Large intestine (tissue), 3 donors: ENCODE measurements around the gene GLDC. TPM values are rescaled to one million over a fixed set of nuclear protein-coding genes. Genes with fewer than 3 reads are reported as not detected.
"Not testable (repeated sequence)": the region's sequence is repeated elsewhere in the genome, so short reads cannot be mapped to it uniquely, and the experiment has no call there.

Source experiments
- DNase-seq, 2 donors: peaks; one replicate each; pipeline versions ENCODE4 v3.0.0 to v3.0.0-alpha.2; 2013
- H3K27ac ChIP-seq: one replicate; pipeline ENCODE4 v1.5.1; 2013; ENCODE audit warnings: low read length
- H3K27me3 ChIP-seq: 2 replicates; pipeline ENCODE4 v1.6.1; 2013; ENCODE audit warnings: low read length; ENCODE audit not compliant: control insufficient read depth, insufficient read depth
- H3K36me3 ChIP-seq: 2 replicates; pipeline ENCODE4 v1.6.1; 2013; ENCODE audit warnings: low read length; ENCODE audit not compliant: control insufficient read depth, insufficient read depth
- H3K4me1 ChIP-seq: one replicate; pipeline ENCODE4 v1.6.1; 2013; ENCODE audit warnings: low read length; ENCODE audit not compliant: control insufficient read depth, insufficient read depth
- H3K4me3 ChIP-seq: one replicate; pipeline ENCODE4 v1.5.1; 2013; ENCODE audit warnings: low read length
- H3K9me3 ChIP-seq: one replicate; pipeline ENCODE4 v1.6.1; 2013; ENCODE audit warnings: mild to moderate bottlenecking, low read depth, low read length, moderate library complexity; ENCODE audit not compliant: control insufficient read depth
- WGBS: methylation state at CpG from one replicate; pipeline ENCODE4 v1.1.5; 2013; ENCODE audit warnings: low lambda C conversion rate; ENCODE audit not compliant: insufficient coverage; 5-methylcytosine and 5-hydroxymethylcytosine counted together
- polyA plus RNA-seq: library from polyadenylated mRNA; unstranded; fragments of 120-200 nt; gene quantifications from one replicate; pipeline ENCODE4 v1.2.1, GENCODE V29; 2013

Gene GLDC
- polyA plus RNA-seq, 1 donor, result 13.0 TPM

DNA sequence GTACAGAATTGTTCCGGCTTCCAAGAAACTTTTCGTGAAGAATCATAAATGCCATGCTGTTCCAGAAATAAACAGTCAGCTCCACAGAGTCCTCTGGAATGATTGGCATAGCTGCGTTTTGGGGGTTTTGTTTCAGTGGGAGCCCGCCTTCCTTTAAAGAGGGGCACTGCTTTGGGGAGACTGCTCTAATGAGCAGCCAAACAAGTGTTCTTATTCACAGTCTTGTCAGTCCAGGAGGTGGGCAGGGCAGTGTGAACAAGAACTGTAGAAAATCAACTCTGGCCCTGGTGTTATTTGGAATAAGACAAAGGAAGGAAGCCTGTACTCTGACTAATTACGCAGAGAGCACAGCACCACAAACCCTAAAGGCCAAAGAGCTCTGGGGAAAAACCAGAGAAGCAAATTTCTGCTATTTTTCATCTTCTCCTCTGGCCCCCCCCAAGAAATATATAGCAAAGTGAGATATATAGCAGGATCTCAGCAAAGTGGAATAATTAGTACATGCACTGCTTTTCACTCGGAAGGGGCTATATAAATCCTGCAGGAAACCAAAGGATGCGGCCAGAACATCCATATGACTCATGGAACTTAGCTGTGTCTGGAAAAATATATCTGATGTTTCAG lies 92.9 kb downstream of the GLDC start:
- Histone ChIP-seq H3K27ac (no peak overlapping the region), H3K9me3 (no peaks in the 10 kb centered on the region), H3K27me3 (no peaks in the 10 kb centered on the region), H3K4me1 (no peaks in the 10 kb centered on the region), H3K36me3 (no peaks in the 10 kb centered on the region), H3K4me3 (no peak overlapping the region)
- no peak for DNase-seq
- WGBS, result 100% methylated on average over 2 of the region's 7 CpGs

GRCh38 chr9:6552033-6552432 lies 93.5 kb downstream of the GLDC start:
- Histone ChIP-seq H3K27me3 (no peaks in the 10 kb centered on the region), H3K4me3 (no peak overlapping the region), H3K9me3 (no peaks in the 10 kb centered on the region), H3K27ac (no peak overlapping the region), H3K4me1 (no peaks in the 10 kb centered on the region), H3K36me3 (no peaks in the 10 kb centered on the region)
- WGBS, result no CpG with 5 or more reads among the region's 3 CpGs
- no peak for DNase-seq

- Histone ChIP-seq H3K4me1 (no peaks in the 10 kb centered on the region), H3K9me3 (no peaks in the 10 kb centered on the region), H3K27me3 (no peaks in the 10 kb centered on the region), H3K4me3 (no peak overlapping the region), H3K36me3 (no peaks in the 10 kb centered on the region), H3K27ac (no peak overlapping the region)
- DNase-seq, result no peak
- no CpG with 5 or more reads among the region's 2 CpGs for WGBS
Observed at GRCh38 chr9:6551136-6551535, 94.4 kb downstream of the GLDC start.

GRCh38 chr9:6549106-6549800 lies 96.3 kb downstream of the GLDC start:
- Histone ChIP-seq H3K36me3 (no peaks in the 10 kb centered on the region), H3K4me1 (no peaks in the 10 kb centered on the region), H3K27ac (no peak overlapping the region), H3K9me3 (no peaks in the 10 kb centered on the region), H3K27me3 (no peaks in the 10 kb centered on the region), H3K4me3 (no peak overlapping the region)
- DNase-seq, result no peak
- WGBS, result no CpG with 5 or more reads among the region's 8 CpGs

DNA sequence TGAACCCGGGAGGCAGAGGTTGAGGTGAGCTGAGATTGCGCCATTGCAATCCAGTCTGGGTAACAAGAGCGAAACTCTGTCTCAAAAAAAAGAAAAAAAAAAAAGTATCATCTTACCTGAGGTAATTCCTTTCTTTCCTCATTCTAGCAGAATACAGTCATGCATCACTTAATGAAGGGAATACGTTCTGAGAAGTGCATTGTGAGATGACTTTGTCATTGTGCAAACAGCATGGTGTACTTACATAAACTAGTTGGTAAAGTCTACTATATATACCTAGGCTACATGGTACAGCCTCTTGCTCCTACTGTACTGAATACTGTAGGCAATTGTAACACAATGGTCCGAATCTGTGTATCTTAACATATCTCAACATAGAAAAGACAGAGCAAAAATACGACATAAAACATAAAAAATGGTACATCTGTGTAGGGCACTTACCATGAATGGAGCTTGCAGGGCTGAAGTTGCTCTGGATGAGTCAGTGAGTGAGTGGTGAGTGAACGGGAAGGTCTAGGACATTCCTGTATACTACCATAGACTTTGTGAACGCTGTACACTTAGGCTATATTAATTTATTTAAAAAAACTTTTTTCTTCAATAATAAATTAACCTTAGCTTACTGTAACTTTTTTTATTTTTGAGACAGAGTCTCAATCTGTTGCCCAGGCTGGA lies 100.4 kb downstream of the GLDC start:
- no peak for DNase-seq
- Histone ChIP-seq H3K27me3 (no peaks in the 10 kb centered on the region), H3K4me1 (no peaks in the 10 kb centered on the region), H3K4me3 (no peak overlapping the region), H3K36me3 (no peaks in the 10 kb centered on the region), H3K9me3 (no peaks in the 10 kb centered on the region), H3K27ac (no peak overlapping the region)
- WGBS, result no CpG with 5 or more reads among the region's 8 CpGs

GRCh38 chr9:6543204-6543603 lies 102.3 kb downstream of the GLDC start:
- Histone ChIP-seq H3K27me3 (no peaks in the 10 kb centered on the region), H3K4me3 (no peak overlapping the region), H3K27ac (no peak overlapping the region), H3K4me1 (no peaks in the 10 kb centered on the region), H3K9me3 (no peaks in the 10 kb centered on the region), H3K36me3 (no peaks in the 10 kb centered on the region)
- DNase-seq, result no peak
- WGBS, result 100% methylated on average over 1 of the region's 6 CpGs

DNA sequence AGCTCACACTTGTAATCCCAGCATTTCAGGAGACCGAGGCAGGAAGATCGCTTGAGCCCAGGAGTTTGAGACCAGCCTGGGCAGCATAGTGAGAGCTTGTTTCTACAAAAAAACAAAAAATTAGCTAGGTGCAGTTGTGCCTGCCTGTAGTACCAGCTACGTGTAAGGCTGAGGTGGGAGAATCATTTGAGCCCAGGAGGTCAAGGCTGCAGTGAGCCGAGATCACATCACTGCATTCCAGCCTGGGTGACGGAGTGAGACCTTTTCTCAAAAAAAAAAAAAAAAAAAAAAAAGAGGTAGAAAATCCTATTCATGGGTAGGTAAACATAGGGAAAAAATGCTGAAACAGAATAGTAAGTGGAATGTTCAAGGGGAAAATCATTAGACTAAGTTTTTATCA lies 102.9 kb downstream of the GLDC start:
- not testable (repeated sequence) for H3K4me3 ChIP-seq, DNase-seq, H3K27me3 ChIP-seq, H3K36me3 ChIP-seq, H3K27ac ChIP-seq, H3K9me3 ChIP-seq, H3K4me1 ChIP-seq
- WGBS, result 100% methylated on average over 1 of the region's 5 CpGs

GRCh38 chr9:6538666-6539071 lies 106.9 kb downstream of the GLDC start:
- DNase-seq, result no peak
- H3K4me3 ChIP-seq, result no peak overlapping the region
- WGBS, result no CpG with 5 or more reads among the region's 3 CpGs

GRCh38 chr9:6535594-6535993 lies 109.9 kb downstream of the GLDC start:
- Histone ChIP-seq H3K4me1 (no peaks in the 10 kb centered on the region), H3K27me3 (no peaks in the 10 kb centered on the region), H3K9me3 (no peaks in the 10 kb centered on the region), H3K4me3 (no peak overlapping the region), H3K27ac (no peak overlapping the region), H3K36me3 (no peaks in the 10 kb centered on the region)
- WGBS, result no CpG with 5 or more reads among the region's 3 CpGs
- no peak for DNase-seq

More at GRCh38 chr9:6538666-6539071, 106.9 kb downstream of the GLDC start:
- no peaks in the 10 kb centered on the region for H3K9me3 ChIP-seq
- no peaks in the 10 kb centered on the region for H3K27me3 ChIP-seq
- no peak overlapping the region for H3K27ac ChIP-seq
- no peaks in the 10 kb centered on the region for H3K36me3 ChIP-seq
- H3K4me1 ChIP-seq, result no peaks in the 10 kb centered on the region

- no peak overlapping the region for H3K4me3 ChIP-seq
- H3K4me1 ChIP-seq, result no peaks in the 10 kb centered on the region
- WGBS, result no CpG with 5 or more reads among the region's 2 CpGs
- peaks cover 9% of the 10 kb centered on the region for H3K9me3 ChIP-seq
- H3K27me3 ChIP-seq, result no peaks in the 10 kb centered on the region
- H3K27ac ChIP-seq, result no peak overlapping the region
- H3K36me3 ChIP-seq, result no peaks in the 10 kb centered on the region
- no peak for DNase-seq
Observed at GRCh38 chr9:6525326-6526045, 120.0 kb downstream of the GLDC start.
